Fibroblast of skin of left quadriceps (primary cell): ENCODE data around the gene UBASH3A.
"Not testable (repeated sequence)": the region's sequence is repeated elsewhere in the genome, so short reads cannot be mapped to it uniquely, and the experiment has no call there.

ENCODE experiments used
- DNase-seq, 2 experiments: peaks; one replicate each; pipeline ENCODE4 v3.0.0-alpha.2; 2013; ENCODE audit warnings: low read depth in 2 of 2

UBASH3A gene

GRCh38 chr21:42467140-42467983 is 63.7 kb downstream of the UBASH3A start:
- DNase-seq, result no peak

- DNase-seq, result no peak
Measured at GRCh38 chr21:42468491-42469131, 64.9 kb downstream of the UBASH3A start.

GRCh38 chr21:42469272-42469671 is 65.6 kb downstream of the UBASH3A start:
- DNase-seq, result no peak

GRCh38 chr21:42469726-42470125 is 66.0 kb downstream of the UBASH3A start:
- not testable (repeated sequence) for DNase-seq

GRCh38 chr21:42471206-42471605 is 67.5 kb downstream of the UBASH3A start:
- no peak for DNase-seq

GRCh38 chr21:42471716-42472330 is 68.1 kb downstream of the UBASH3A start:
- DNase-seq, result no peak

- DNase-seq, result no peak
Measured at GRCh38 chr21:42472521-42472920, 68.8 kb downstream of the UBASH3A start.

- no peak for DNase-seq
Measured at GRCh38 chr21:42473498-42474042, 69.9 kb downstream of the UBASH3A start.

- DNase-seq, result no peak
Measured at GRCh38 chr21:42474043-42474831, 70.5 kb downstream of the UBASH3A start.

- no peak for DNase-seq
Measured at GRCh38 chr21:42475036-42475435, 71.3 kb downstream of the UBASH3A start.

GRCh38 chr21:42475526-42476387 is 72.1 kb downstream of the UBASH3A start:
- DNase-seq, result no peak

- no peak for DNase-seq
Measured at GRCh38 chr21:42476388-42477331, 73.0 kb downstream of the UBASH3A start.

GRCh38 chr21:42478504-42478903 is 74.8 kb downstream of the UBASH3A start:
- no peak for DNase-seq

GRCh38 chr21:42479582-42479981 is 75.9 kb downstream of the UBASH3A start:
- DNase-seq, result no peak

- DNase-seq, result no peak
Measured at GRCh38 chr21:42480736-42481135, 77.0 kb downstream of the UBASH3A start.

- no peak for DNase-seq
Measured at GRCh38 chr21:42481169-42481568, 77.5 kb downstream of the UBASH3A start.

- DNase-seq, result no peak
Measured at GRCh38 chr21:42484966-42485365, 81.3 kb downstream of the UBASH3A start.

GRCh38 chr21:42486072-42486471 is 82.4 kb downstream of the UBASH3A start:
- DNase-seq, result no peak

GRCh38 chr21:42486531-42486930 is 82.8 kb downstream of the UBASH3A start:
- no peak for DNase-seq
